HL-60 (cell line): ENCODE measurements around the gene FAM222B.
A peak's percentile ranks its signal among the peaks of the same experiment; 100 is the strongest.

Source experiments
- CTCF ChIP-seq: IDR thresholded peaks from one replicate; pipeline ENCODE4 v1.5.1; 2011; ENCODE audit warnings: low read length, control low read depth, inconsistent platforms; ENCODE audit not compliant: insufficient read depth
- POLR2AphosphoS5 ChIP-seq: IDR thresholded peaks from 2 replicates; pipeline ENCODE4 v1.6.1; 2012; ENCODE audit warnings: low read depth
- SPI1 ChIP-seq: IDR thresholded peaks from 2 replicates; pipeline ENCODE4 v1.6.1; 2012; ENCODE audit warnings: low read depth, mild to moderate bottlenecking, borderline replicate concordance
- TF ChIP-seq, protein P1 (sequence below): IDR thresholded peaks from 2 replicates; pipeline ENCODE4 v1.6.1; 2012; ENCODE audit warnings: low read depth; ENCODE audit not compliant: insufficient replicate concordance

DNA sequence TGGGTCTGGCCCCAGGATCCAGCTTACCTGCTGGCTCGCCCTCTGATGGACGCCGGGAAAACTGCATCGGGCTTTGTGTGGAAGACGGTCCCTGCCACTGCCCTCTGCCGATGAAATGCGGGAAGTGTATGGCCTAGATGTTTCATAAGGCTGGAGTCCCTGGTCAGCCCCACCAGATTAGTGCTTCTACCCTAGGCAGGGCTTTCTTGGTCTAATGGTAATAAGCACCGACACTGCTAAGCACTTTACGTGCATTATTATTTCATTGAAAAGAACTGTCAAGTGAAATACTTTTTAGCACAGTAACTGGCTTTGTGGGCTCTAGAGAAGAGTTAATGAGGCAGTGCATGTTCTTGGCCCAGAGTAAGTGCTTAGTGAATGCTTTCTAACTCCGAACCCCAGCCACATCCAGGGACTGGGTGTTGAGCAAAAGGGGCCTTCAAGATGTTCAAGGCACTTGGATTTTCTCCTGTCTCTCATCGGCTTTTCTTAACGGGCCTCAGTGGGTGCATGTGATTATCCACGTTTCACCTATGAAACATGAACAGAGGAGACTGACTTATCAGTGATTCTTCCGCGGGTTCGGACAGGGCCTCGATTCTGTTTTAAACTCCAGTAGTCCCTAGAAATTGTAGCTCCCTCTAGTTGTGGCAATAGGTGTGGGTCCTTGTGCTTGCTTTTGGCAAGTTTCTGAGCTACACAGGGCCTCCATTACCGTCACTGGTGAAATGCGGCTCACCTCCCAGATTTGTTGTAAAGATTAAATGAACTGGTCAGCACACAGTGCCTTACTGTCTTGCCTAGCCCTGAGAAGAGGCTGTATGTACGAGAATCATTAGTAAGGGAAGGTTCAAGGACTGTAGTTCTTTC, 92.2 kb downstream of the FAM222B start:
- TF ChIP-seq CTCF: peak; percentile 100
- TF ChIP-seq POLR2AphosphoS5: no peak
- TF ChIP-seq, protein P1, sequence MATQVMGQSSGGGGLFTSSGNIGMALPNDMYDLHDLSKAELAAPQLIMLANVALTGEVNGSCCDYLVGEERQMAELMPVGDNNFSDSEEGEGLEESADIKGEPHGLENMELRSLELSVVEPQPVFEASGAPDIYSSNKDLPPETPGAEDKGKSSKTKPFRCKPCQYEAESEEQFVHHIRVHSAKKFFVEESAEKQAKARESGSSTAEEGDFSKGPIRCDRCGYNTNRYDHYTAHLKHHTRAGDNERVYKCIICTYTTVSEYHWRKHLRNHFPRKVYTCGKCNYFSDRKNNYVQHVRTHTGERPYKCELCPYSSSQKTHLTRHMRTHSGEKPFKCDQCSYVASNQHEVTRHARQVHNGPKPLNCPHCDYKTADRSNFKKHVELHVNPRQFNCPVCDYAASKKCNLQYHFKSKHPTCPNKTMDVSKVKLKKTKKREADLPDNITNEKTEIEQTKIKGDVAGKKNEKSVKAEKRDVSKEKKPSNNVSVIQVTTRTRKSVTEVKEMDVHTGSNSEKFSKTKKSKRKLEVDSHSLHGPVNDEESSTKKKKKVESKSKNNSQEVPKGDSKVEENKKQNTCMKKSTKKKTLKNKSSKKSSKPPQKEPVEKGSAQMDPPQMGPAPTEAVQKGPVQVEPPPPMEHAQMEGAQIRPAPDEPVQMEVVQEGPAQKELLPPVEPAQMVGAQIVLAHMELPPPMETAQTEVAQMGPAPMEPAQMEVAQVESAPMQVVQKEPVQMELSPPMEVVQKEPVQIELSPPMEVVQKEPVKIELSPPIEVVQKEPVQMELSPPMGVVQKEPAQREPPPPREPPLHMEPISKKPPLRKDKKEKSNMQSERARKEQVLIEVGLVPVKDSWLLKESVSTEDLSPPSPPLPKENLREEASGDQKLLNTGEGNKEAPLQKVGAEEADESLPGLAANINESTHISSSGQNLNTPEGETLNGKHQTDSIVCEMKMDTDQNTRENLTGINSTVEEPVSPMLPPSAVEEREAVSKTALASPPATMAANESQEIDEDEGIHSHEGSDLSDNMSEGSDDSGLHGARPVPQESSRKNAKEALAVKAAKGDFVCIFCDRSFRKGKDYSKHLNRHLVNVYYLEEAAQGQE: no peak
- TF ChIP-seq SPI1: peak; percentile 26; the same call in 1 of the 2 replicates
